HEK293T (cell line): ENCODE data around the gene UTS2.

Experiments used
- BHLHE40 ChIP-seq: fragments of 450-650 bp; IDR thresholded peaks from 2 replicates; pipeline ENCODE4 v1.6.1; 2016; ENCODE audit warnings: mild to moderate bottlenecking, moderate library complexity, borderline replicate concordance
- ELF4 ChIP-seq: fragments of 450-650 bp; IDR thresholded peaks from 2 replicates; pipeline ENCODE4 v1.6.1; 2017; ENCODE audit warnings: antibody characterized with exemption
- FOXA1 ChIP-seq: fragments of 450-650 bp; IDR thresholded peaks from 2 replicates; pipeline ENCODE4 v1.6.1; 2016; ENCODE audit warnings: mild to moderate bottlenecking
- FOXK2 ChIP-seq: fragments of 450-650 bp; IDR thresholded peaks from 2 replicates; pipeline ENCODE4 v1.6.1; 2016; ENCODE audit warnings: mild to moderate bottlenecking
- FOXM1 ChIP-seq: fragments of 450-650 bp; IDR thresholded peaks from 2 replicates; pipeline ENCODE4 v1.6.1; 2017; ENCODE audit warnings: mild to moderate bottlenecking, borderline replicate concordance
- HDGF ChIP-seq: fragments of 450-650 bp; IDR thresholded peaks from 2 replicates; pipeline ENCODE4 v1.6.1; 2017; ENCODE audit warnings: antibody characterized with exemption, borderline replicate concordance
- L3MBTL2 ChIP-seq: fragments of 450-650 bp; conservative IDR thresholded peaks from 2 replicates; pipeline ENCODE4 v1.6.1; 2016; ENCODE audit warnings: mild to moderate bottlenecking
- LEF1 ChIP-seq: fragments of 450-650 bp; IDR thresholded peaks from 2 replicates; pipeline ENCODE4 v1.6.1; 2017; ENCODE audit warnings: mild to moderate bottlenecking, borderline replicate concordance
- SP1 ChIP-seq: fragments of 450-650 bp; IDR thresholded peaks from 2 replicates; pipeline ENCODE4 v1.6.1; 2017
- SUZ12 ChIP-seq: fragments of 450-650 bp; IDR thresholded peaks from 2 replicates; pipeline ENCODE4 v1.6.1; 2016; ENCODE audit warnings: mild to moderate bottlenecking
- TARDBP ChIP-seq: fragments of 450-650 bp; IDR thresholded peaks from 2 replicates; pipeline ENCODE4 v1.6.1; 2016

GRCh38 chr1:7861452-7861851, 8.6 kb upstream of the UTS2 start:
- no peak for TF ChIP-seq SP1
- no peak for TF ChIP-seq BHLHE40
- no peak for TF ChIP-seq TARDBP
- TF ChIP-seq FOXK2 = no peak
- no peak for TF ChIP-seq L3MBTL2
- no peak for TF ChIP-seq HDGF
- TF ChIP-seq LEF1 = no peak
- no peak for TF ChIP-seq FOXA1
- TF ChIP-seq FOXM1 = no peak
- TF ChIP-seq SUZ12 = no peak
- TF ChIP-seq ELF4 = no peak
